ENCODE results near the gene ATP6V0A1. TPM values are rescaled to one million over a fixed set of nuclear protein-coding genes. Genes with fewer than 3 reads are reported as not detected.
A peak's percentile ranks its signal among the peaks of the same experiment; 100 is the strongest.
"Not testable (repeated sequence)": the region's sequence is repeated elsewhere in the genome, so short reads cannot be mapped to it uniquely, and the experiment has no call there.

Gene ATP6V0A1
- total and polyA plus RNA-seq, 2 of the 4 experiments (the other 2 are of a cell fraction) = 18.8 to 34.0 TPM

- H2BK15ac ChIP-seq (ENCODE audit: low read depth, low read length); DNase-seq; H3K56ac ChIP-seq (ENCODE audit: extremely low read depth, insufficient read depth, low read length); H2BK5ac ChIP-seq (ENCODE audit: low read depth, low read length, poor library complexity, severe bottlenecking); dilution Hi-C loops (cut with HindIII; ENCODE audit: low sequenced_read_pairs, unreplicated experiment); H4K8ac ChIP-seq (ENCODE audit: low read depth in 2 of 2, low read length in 2 of 2); in situ Hi-C loops (cut with MboI; ENCODE audit: low sequenced_read_pairs); ATAC-seq (ENCODE audit: low read depth); H3K9me3 ChIP-seq (ENCODE audit: control insufficient read depth, insufficient read depth, low read length); POLR2A ChIA-PET (ENCODE audit: unreplicated experiment); BruUV-seq (replicated peaks); H2AFZ ChIP-seq (replicated peaks; ENCODE audit: low read length, poor library complexity); H3K18ac ChIP-seq (ENCODE audit: low read depth, low read length); H3K9me1 ChIP-seq (ENCODE audit: insufficient read depth, low read length); H2BK120ac ChIP-seq (ENCODE audit: low read depth, low read length); H3K14ac ChIP-seq (replicated peaks; ENCODE audit: low read depth, low read length); H4K5ac ChIP-seq (ENCODE audit: low read depth, low read length); H3K36me3 ChIP-seq (ENCODE audit: control insufficient read depth, insufficient read depth, low read length); H3K27ac ChIP-seq (ENCODE audit: insufficient read depth, low read length); CTCF ChIA-PET; H3K4me1 ChIP-seq (ENCODE audit: control insufficient read depth, insufficient read depth, low read length); H4K20me1 ChIP-seq (ENCODE audit: insufficient read depth, low read length); H3K9ac ChIP-seq (ENCODE audit: low read depth, low read length); intact Hi-C loops (cut with micrococcal nuclease); H3K27me3 ChIP-seq (ENCODE audit: control insufficient read depth, insufficient read depth, low read length); H2BK20ac ChIP-seq (ENCODE audit: low read depth, low read length): not testable (repeated sequence)
- no CpG with 5 or more reads among the region's 15 CpGs for WGBS, 2 experiments (ENCODE audit: extremely low coverage in 2 of 2, insufficient read length in 1 of 2)
- Histone ChIP-seq H3K79me1 (ENCODE audit: low read depth in 1 of 2, low read length in 2 of 2) (peaks cover 11 to 53% of the 10 kb centered on the region in 2 experiments), H3K4ac (ENCODE audit: low read depth, low read length) (peak within 1 kb of the TSS; percentile 97; the same call in 1 of the 2 replicates), H2AK5ac (ENCODE audit: low read depth, low read length) (peak within 1 kb of the TSS; percentile 93; the same call in 1 of the 2 replicates), H3K4me3 (ENCODE audit: insufficient read depth, low read depth, low read length) (peak within 1 kb of the TSS; percentile 95; the same call in 1 of the 2 replicates), H4K91ac (ENCODE audit: insufficient read depth, low read depth, low read length) (peak within 1 kb of the TSS; percentile 21; the same call in 1 of the 2 replicates), H2AK9ac (replicated peaks; ENCODE audit: low read depth, low read length, poor library complexity) (peak within 1 kb of the TSS; percentile 90), H3K23ac (ENCODE audit: low read depth, low read length) (0 out of 2 replicates have a peak within 1 kb of the TSS, but pooled peaks have one; percentile 12), H3K4me2 (ENCODE audit: low read depth, low read length) (peak within 1 kb of the TSS; percentile 92)
Observed at GRCh38 chr17:42552736-42553135, 94.1 kb downstream of the ATP6V0A1 start, which contains the start of gene HSD17B1. Gene HSD17B1, plus strand, starts transcription at chr17:42552923. Its CDS starts 11 bp downstream, at chr17:42552934.

Data from IMR-90 (cell line).